Ishikawa (cell line): Measurements from ENCODE around the gene NUTM2F.

Experiments used
- CEBPB ChIP-seq: IDR thresholded peaks from 2 replicates; pipeline ENCODE4 v1.6.1; 2012
- EGR1 ChIP-seq: IDR thresholded peaks from 2 replicates; pipeline ENCODE4 v1.6.1; 2012
- EP300 ChIP-seq: IDR thresholded peaks from 2 replicates; pipeline ENCODE4 v1.6.1; 2012; ENCODE audit warnings: borderline replicate concordance
- FOXM1 ChIP-seq: IDR thresholded peaks from 2 replicates; pipeline ENCODE4 v1.6.1; 2012; ENCODE audit warnings: low read depth, borderline replicate concordance
- NFIC ChIP-seq: IDR thresholded peaks from 2 replicates; pipeline ENCODE4 v1.6.1; 2012
- RAD21 ChIP-seq: IDR thresholded peaks from 2 replicates; pipeline ENCODE4 v1.6.1; 2012; ENCODE audit warnings: low read depth
- TAF1 ChIP-seq: IDR thresholded peaks from 2 replicates; pipeline ENCODE4 v1.6.1; 2012; ENCODE audit warnings: low read depth, mild to moderate bottlenecking
- TCF12 ChIP-seq: IDR thresholded peaks from 2 replicates; pipeline ENCODE4 v1.6.1; 2012; ENCODE audit warnings: low read depth
- TEAD4 ChIP-seq: IDR thresholded peaks from 2 replicates; pipeline ENCODE4 v1.6.1; 2012
- YY1 ChIP-seq: IDR thresholded peaks from 2 replicates; pipeline ENCODE4 v1.6.1; 2012; ENCODE audit warnings: low read depth
- ZBTB7A ChIP-seq: IDR thresholded peaks from 2 replicates; pipeline ENCODE4 v1.6.1; 2012; ENCODE audit warnings: low read depth
- TF ChIP-seq, protein P1 (sequence below): IDR thresholded peaks from 2 replicates; pipeline ENCODE4 v1.6.1; 2012
- TF ChIP-seq, protein P2 (sequence below): IDR thresholded peaks from 2 replicates; pipeline ENCODE4 v1.6.1; 2012; ENCODE audit warnings: low read depth, mild to moderate bottlenecking

DNA sequence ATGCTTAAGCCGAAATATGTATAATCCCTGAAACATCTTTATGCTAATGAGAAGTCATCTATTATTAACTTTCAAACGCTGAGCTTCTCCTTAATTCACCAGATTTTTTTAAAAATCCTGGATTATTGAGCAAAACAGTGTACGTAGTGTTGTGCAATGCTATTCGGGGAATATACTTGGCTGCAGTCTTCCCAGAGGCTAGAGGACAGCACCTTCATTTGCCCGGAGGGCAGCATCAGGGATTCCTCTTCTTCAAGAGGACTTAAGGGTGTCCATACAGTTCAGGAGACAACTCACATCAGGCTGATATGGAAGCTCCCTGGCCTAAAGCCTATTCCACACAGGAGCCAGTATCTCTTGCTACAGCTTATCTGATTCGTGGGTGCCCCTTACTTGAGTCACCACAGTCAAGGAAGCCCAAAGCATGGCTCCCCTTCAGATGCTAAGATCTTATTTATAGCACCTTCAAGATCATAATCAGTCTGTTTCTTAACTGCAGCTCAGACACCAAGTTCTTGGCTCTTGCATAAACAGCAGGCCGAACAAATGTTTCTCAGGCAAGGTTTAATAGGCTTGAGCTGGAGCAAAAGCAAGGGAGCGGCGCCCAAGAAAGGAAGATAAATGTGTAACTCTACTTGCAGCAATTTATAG is 29.4 kb downstream of the NUTM2F start:
- TF ChIP-seq EP300 (no peak), YY1 (no peak), TAF1 (no peak), CEBPB (no peak), FOXM1 (no peak), NFIC (no peak), EGR1 (no peak), RAD21 (no peak), TCF12 (no peak), ZBTB7A (no peak), TEAD4 (no peak)
- TF ChIP-seq, protein P1, sequence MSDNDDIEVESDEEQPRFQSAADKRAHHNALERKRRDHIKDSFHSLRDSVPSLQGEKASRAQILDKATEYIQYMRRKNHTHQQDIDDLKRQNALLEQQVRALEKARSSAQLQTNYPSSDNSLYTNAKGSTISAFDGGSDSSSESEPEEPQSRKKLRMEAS = no peak
- TF ChIP-seq, protein P2, sequence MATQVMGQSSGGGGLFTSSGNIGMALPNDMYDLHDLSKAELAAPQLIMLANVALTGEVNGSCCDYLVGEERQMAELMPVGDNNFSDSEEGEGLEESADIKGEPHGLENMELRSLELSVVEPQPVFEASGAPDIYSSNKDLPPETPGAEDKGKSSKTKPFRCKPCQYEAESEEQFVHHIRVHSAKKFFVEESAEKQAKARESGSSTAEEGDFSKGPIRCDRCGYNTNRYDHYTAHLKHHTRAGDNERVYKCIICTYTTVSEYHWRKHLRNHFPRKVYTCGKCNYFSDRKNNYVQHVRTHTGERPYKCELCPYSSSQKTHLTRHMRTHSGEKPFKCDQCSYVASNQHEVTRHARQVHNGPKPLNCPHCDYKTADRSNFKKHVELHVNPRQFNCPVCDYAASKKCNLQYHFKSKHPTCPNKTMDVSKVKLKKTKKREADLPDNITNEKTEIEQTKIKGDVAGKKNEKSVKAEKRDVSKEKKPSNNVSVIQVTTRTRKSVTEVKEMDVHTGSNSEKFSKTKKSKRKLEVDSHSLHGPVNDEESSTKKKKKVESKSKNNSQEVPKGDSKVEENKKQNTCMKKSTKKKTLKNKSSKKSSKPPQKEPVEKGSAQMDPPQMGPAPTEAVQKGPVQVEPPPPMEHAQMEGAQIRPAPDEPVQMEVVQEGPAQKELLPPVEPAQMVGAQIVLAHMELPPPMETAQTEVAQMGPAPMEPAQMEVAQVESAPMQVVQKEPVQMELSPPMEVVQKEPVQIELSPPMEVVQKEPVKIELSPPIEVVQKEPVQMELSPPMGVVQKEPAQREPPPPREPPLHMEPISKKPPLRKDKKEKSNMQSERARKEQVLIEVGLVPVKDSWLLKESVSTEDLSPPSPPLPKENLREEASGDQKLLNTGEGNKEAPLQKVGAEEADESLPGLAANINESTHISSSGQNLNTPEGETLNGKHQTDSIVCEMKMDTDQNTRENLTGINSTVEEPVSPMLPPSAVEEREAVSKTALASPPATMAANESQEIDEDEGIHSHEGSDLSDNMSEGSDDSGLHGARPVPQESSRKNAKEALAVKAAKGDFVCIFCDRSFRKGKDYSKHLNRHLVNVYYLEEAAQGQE = no peak
